ENCODE data around the gene NBAS. TPM values are rescaled to one million over a fixed set of nuclear protein-coding genes. Genes with fewer than 3 reads are reported as not detected.

The NBAS gene
- total RNA-seq, 1 donor from 2014 or later, result 126 TPM

DNA sequence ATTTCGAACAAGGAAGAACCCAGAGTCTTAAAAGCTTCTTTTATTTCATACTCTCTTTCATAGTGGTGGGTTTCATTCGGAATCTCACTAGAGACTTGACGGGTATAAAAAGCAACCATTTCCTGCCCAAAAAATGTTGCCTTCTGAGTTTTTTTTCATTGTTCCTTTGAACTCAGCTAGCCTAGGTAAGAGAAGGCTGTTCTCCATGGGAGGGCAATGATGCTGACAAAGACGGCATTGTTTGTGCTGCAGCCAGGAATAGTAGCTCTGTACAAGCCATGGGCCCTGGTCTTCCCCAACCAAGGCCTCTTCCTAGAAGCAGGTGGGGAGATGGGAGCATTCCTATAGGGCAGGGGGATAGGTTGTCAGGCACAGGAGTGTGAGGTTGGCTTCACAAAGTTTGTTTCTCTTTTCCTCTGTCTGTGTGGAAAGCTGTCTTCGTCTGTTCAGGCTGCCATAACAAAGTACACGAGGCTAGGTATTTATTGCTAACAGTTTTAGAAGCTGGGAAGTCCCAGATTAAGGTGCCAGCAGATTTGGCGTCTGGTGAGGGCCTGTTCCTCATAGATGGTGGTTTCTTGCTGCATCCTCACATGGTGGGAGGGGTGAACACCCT lies 405.1 kb downstream of the NBAS start:
- H3K27me3 ChIP-seq (ENCODE audit: control insufficient read depth in 3 of 3, insufficient read depth in 3 of 3, low read length in 3 of 3), result no peaks in the 10 kb centered on the region
- H3K4me3 ChIP-seq (ENCODE audit: low read length in 3 of 3), result no peak overlapping the region
- no peak overlapping the region for H3K27ac ChIP-seq (ENCODE audit: low read depth, low read length)
- no peak overlapping the region for H3K9ac ChIP-seq (ENCODE audit: low read depth in 1 of 3, low read length in 3 of 3)
- no peaks in the 10 kb centered on the region for H3K9me3 ChIP-seq (ENCODE audit: control insufficient read depth in 3 of 3, low read length in 3 of 3)
- no peaks in the 10 kb centered on the region for H3K36me3 ChIP-seq (ENCODE audit: control insufficient read depth in 3 of 3, insufficient read depth in 3 of 3, low read length in 3 of 3)
- no peaks in the 10 kb centered on the region for H3K4me1 ChIP-seq (ENCODE audit: control insufficient read depth in 3 of 3, insufficient read depth in 3 of 3, low read length in 3 of 3)

DNA sequence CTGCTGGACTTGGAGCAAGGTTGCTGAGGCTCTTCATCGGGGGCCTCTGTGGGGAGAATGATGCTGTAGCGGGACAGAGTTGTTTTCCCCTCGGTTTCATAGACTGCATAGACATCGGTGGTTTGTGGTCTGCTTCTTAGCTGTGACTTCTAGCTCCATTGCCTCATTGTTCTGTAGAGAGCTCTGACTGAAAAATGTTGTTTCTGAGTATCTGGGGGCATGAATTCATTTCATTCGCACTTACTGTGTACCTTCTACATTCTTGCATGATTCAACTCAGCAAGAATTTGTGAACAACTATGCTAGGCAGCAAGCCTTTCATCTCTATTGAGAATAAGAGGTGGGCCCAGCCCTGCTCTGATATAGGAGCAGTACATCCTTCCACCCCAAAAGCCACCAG lies 406.8 kb downstream of the NBAS start:
- Histone ChIP-seq H3K27ac (ENCODE audit: low read depth, low read length) (no peak overlapping the region), H3K4me1 (ENCODE audit: control insufficient read depth in 3 of 3, insufficient read depth in 3 of 3, low read length in 3 of 3) (no peaks in the 10 kb centered on the region), H3K9me3 (ENCODE audit: control insufficient read depth in 3 of 3, low read length in 3 of 3) (no peaks in the 10 kb centered on the region), H3K9ac (ENCODE audit: low read depth in 1 of 3, low read length in 3 of 3) (no peak overlapping the region), H3K36me3 (ENCODE audit: control insufficient read depth in 3 of 3, insufficient read depth in 3 of 3, low read length in 3 of 3) (no peaks in the 10 kb centered on the region), H3K27me3 (ENCODE audit: control insufficient read depth in 3 of 3, insufficient read depth in 3 of 3, low read length in 3 of 3) (no peaks in the 10 kb centered on the region), H3K4me3 (ENCODE audit: low read length in 3 of 3) (no peak overlapping the region)

DNA sequence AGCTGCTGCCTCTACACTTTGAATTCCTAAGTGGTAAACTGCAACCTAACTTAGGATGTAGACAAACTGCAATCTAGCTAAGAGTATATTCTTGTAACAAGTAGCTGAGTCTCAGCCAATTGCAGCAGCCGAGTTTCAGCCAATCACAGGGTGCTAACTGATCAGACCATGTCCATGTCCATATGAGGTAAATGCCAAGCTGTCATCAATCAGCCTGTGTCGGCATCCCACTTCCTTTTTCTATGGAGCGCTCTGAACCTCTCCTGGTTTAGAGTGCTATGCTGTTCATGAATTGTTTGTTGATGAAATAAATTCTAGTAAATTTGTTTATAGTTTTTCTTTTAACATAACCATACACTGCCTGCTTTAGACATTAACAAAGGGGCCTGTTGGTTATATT lies 408.8 kb downstream of the NBAS start:
- H3K9ac ChIP-seq (ENCODE audit: low read depth in 1 of 3, low read length in 3 of 3), result no peak overlapping the region
- no peaks in the 10 kb centered on the region for H3K27me3 ChIP-seq (ENCODE audit: control insufficient read depth in 3 of 3, insufficient read depth in 3 of 3, low read length in 3 of 3)
- H3K4me1 ChIP-seq (ENCODE audit: control insufficient read depth in 3 of 3, insufficient read depth in 3 of 3, low read length in 3 of 3), result no peaks in the 10 kb centered on the region
- H3K27ac ChIP-seq (ENCODE audit: low read depth, low read length), result no peak overlapping the region
- no peaks in the 10 kb centered on the region for H3K9me3 ChIP-seq (ENCODE audit: control insufficient read depth in 3 of 3, low read length in 3 of 3)
- H3K4me3 ChIP-seq (ENCODE audit: low read length in 3 of 3), result no peak overlapping the region
- no peaks in the 10 kb centered on the region for H3K36me3 ChIP-seq (ENCODE audit: control insufficient read depth in 3 of 3, insufficient read depth in 3 of 3, low read length in 3 of 3)

DNA sequence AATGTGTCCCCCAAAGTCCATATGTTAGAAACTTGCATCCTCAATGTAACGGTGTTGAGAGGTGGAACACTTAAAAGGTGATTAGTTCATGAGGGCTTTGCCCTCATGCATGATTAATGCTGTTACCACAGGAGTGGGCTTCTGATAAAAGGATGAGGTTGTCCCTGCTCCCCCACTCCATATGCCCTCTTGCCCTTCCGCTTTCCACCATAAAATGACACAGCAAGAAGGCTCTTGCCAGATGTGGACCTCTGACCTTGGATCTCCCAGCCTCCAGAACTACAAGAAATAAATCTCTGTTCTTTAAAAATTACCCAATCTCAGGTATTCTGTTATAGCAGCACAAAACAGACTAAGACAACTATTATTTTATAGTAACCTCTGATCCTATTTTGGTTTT lies 412.1 kb downstream of the NBAS start:
- H3K27me3 ChIP-seq (ENCODE audit: control insufficient read depth in 3 of 3, insufficient read depth in 3 of 3, low read length in 3 of 3), result no peaks in the 10 kb centered on the region
- no peak overlapping the region for H3K4me3 ChIP-seq (ENCODE audit: low read length in 3 of 3)
- no peak overlapping the region for H3K27ac ChIP-seq (ENCODE audit: low read depth, low read length)
- H3K9ac ChIP-seq (ENCODE audit: low read depth in 1 of 3, low read length in 3 of 3), result no peak overlapping the region
- no peaks in the 10 kb centered on the region for H3K9me3 ChIP-seq (ENCODE audit: control insufficient read depth in 3 of 3, low read length in 3 of 3)
- H3K4me1 ChIP-seq (ENCODE audit: control insufficient read depth in 3 of 3, insufficient read depth in 3 of 3, low read length in 3 of 3), result no peaks in the 10 kb centered on the region
- H3K36me3 ChIP-seq (ENCODE audit: control insufficient read depth in 3 of 3, insufficient read depth in 3 of 3, low read length in 3 of 3), result no peaks in the 10 kb centered on the region

DNA sequence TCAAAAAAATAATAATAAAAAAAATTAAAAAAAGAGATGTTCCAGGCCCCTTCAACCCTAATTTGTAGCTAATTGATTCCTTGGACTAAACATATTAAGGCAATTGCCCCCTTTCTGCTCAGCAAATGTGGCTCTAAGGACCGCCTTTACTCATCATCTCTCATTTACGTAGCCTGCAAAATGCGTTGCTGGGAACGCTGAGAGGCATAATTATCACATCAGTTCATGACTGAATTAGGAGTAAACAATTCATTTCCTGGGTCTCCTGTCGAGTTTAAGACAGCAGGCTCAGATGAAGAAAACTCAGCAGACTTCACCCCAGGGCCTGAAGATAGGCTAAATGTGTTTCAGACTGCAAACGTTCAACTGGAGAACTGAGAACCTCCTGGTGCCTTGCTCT lies 413.5 kb downstream of the NBAS start:
- Histone ChIP-seq H3K9me3 (ENCODE audit: control insufficient read depth in 3 of 3, low read length in 3 of 3) (no peaks in the 10 kb centered on the region), H3K4me3 (ENCODE audit: low read length in 3 of 3) (no peak overlapping the region), H3K27me3 (ENCODE audit: control insufficient read depth in 3 of 3, insufficient read depth in 3 of 3, low read length in 3 of 3) (no peaks in the 10 kb centered on the region), H3K9ac (ENCODE audit: low read depth in 1 of 3, low read length in 3 of 3) (no peak overlapping the region), H3K36me3 (ENCODE audit: control insufficient read depth in 3 of 3, insufficient read depth in 3 of 3, low read length in 3 of 3) (no peaks in the 10 kb centered on the region), H3K27ac (ENCODE audit: low read depth, low read length) (no peak overlapping the region), H3K4me1 (ENCODE audit: control insufficient read depth in 3 of 3, insufficient read depth in 3 of 3, low read length in 3 of 3) (no peaks in the 10 kb centered on the region)

DNA sequence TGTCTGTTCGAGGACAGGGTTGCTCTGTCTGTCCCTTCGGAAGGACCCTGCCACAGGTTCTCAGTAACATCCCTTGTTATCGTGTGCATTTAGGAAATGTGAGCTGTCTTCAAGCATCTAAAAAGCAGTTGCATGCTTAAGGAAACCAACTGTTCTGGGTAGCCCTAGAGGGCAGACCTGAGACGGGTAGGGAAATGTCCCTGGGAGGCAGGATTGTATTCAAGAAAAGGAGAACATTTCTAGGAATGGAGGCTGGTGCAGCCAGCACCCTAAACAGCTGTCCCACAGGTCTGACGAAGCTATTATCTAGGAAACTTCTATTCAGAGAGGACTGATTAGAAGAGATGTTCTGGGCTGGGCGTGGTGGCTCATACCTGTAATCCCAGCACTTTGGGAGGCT lies 414.2 kb downstream of the NBAS start:
- Histone ChIP-seq H3K4me3 (ENCODE audit: low read length in 3 of 3) (no peak overlapping the region), H3K27me3 (ENCODE audit: control insufficient read depth in 3 of 3, insufficient read depth in 3 of 3, low read length in 3 of 3) (no peaks in the 10 kb centered on the region), H3K36me3 (ENCODE audit: control insufficient read depth in 3 of 3, insufficient read depth in 3 of 3, low read length in 3 of 3) (no peaks in the 10 kb centered on the region), H3K9ac (ENCODE audit: low read depth in 1 of 3, low read length in 3 of 3) (no peak overlapping the region), H3K4me1 (ENCODE audit: control insufficient read depth in 3 of 3, insufficient read depth in 3 of 3, low read length in 3 of 3) (no peaks in the 10 kb centered on the region), H3K27ac (ENCODE audit: low read depth, low read length) (no peak overlapping the region), H3K9me3 (ENCODE audit: control insufficient read depth in 3 of 3, low read length in 3 of 3) (no peaks in the 10 kb centered on the region)

DNA sequence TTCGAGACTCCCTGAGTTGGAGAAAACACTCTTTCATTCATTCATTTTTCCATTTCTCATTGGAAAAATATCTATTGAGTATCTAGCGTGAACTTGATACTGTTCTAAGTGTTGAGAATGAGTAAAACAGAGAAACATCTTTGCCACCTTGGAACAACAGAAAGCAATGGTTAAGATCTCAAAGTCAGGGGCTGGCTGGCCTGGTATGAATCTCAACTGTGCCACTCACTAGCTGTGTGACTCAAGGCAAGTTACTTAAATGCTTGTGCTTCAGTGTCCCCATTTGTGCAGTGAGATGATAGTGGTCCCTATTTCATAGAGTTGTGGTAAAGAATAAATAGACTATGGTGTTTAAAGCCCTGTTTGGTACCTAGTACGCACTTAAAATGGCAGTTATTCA lies 415.2 kb downstream of the NBAS start:
- H3K36me3 ChIP-seq (ENCODE audit: control insufficient read depth in 3 of 3, insufficient read depth in 3 of 3, low read length in 3 of 3), result no peaks in the 10 kb centered on the region
- H3K4me3 ChIP-seq (ENCODE audit: low read length in 3 of 3), result no peak overlapping the region
- H3K4me1 ChIP-seq (ENCODE audit: control insufficient read depth in 3 of 3, insufficient read depth in 3 of 3, low read length in 3 of 3), result no peaks in the 10 kb centered on the region
- no peaks in the 10 kb centered on the region for H3K27me3 ChIP-seq (ENCODE audit: control insufficient read depth in 3 of 3, insufficient read depth in 3 of 3, low read length in 3 of 3)
- H3K9me3 ChIP-seq (ENCODE audit: control insufficient read depth in 3 of 3, low read length in 3 of 3), result no peaks in the 10 kb centered on the region
- H3K9ac ChIP-seq (ENCODE audit: low read depth in 1 of 3, low read length in 3 of 3), result no peak overlapping the region
- H3K27ac ChIP-seq (ENCODE audit: low read depth, low read length), result no peak overlapping the region

DNA sequence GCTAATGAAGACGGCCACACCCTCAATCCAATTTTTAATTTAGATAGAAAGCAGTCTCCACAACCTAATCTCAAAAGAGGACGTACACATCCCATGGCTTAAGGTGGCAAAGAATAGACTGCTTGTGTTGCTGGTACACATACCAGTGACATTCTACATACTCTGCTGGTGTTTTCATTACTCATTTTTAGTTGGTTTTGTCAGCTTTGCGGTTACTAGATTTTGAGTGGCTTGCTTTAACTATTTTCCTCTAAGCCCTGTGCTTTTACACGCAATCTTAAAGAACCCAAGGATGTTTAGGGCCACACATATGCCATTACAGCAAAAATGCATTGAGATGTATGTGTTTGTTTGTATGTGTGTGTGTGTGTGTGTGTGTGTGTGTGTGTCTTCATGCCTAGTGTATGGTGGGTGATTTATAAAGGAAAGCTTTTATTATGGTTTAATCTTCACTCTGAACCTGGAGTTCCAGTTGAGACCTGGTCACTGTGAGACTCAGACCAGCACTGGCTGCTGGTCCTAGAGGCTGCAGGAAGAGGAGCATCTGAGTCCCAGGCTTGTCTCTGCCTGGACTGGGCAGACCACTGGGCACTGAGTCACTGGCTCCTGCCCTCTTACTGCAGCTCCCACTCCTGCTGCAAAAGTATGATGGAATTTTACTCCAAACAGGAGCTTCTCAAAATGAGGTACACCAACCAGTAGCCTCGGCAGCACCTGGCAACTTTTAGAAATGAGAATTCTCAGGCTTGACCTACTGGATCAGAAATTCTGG lies 415.9 kb downstream of the NBAS start:
- no peaks in the 10 kb centered on the region for H3K4me1 ChIP-seq (ENCODE audit: control insufficient read depth in 3 of 3, insufficient read depth in 3 of 3, low read length in 3 of 3)
- no peak overlapping the region for H3K4me3 ChIP-seq (ENCODE audit: low read length in 3 of 3)
- no peaks in the 10 kb centered on the region for H3K9me3 ChIP-seq (ENCODE audit: control insufficient read depth in 3 of 3, low read length in 3 of 3)
- H3K27me3 ChIP-seq (ENCODE audit: control insufficient read depth in 3 of 3, insufficient read depth in 3 of 3, low read length in 3 of 3), result no peaks in the 10 kb centered on the region
- H3K27ac ChIP-seq (ENCODE audit: low read depth, low read length), result no peak overlapping the region
- no peak overlapping the region for H3K9ac ChIP-seq (ENCODE audit: low read depth in 1 of 3, low read length in 3 of 3)
- no peaks in the 10 kb centered on the region for H3K36me3 ChIP-seq (ENCODE audit: control insufficient read depth in 3 of 3, insufficient read depth in 3 of 3, low read length in 3 of 3)

DNA sequence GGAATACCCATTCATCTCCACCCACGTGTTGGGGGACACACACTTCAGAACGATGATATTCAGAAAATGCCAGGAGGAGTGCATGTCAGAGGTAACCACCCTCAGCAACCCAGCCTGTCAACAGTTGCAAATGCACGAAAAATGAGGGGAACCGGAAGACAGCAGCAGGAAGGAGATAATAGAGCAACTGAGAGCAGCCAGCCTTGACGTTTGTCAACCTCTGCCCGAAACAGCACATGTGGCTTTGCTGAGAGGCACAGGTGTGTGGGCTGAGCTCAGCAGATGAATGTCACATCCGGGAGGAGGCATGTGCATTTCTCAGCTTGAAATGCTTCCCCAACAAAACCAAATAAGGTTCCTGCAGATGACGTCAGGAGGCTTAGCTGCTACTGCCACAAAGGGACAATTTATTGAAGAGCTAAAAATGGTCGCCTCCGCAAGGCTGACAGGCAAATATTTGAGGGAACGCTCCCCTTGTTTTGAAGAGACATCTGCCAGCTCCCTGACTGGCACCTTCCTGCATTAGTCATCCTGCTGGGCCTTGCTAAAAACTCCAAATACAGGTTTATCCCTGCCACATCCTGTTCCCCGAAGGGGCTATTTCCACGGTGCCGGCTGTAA lies 419.0 kb downstream of the NBAS start:
- Histone ChIP-seq H3K4me3 (ENCODE audit: low read length in 3 of 3) (no peak overlapping the region), H3K27me3 (ENCODE audit: control insufficient read depth in 3 of 3, insufficient read depth in 3 of 3, low read length in 3 of 3) (no peaks in the 10 kb centered on the region), H3K27ac (ENCODE audit: low read depth, low read length) (no peak overlapping the region), H3K36me3 (ENCODE audit: control insufficient read depth in 3 of 3, insufficient read depth in 3 of 3, low read length in 3 of 3) (no peaks in the 10 kb centered on the region), H3K4me1 (ENCODE audit: control insufficient read depth in 3 of 3, insufficient read depth in 3 of 3, low read length in 3 of 3) (no peaks in the 10 kb centered on the region), H3K9ac (ENCODE audit: low read depth in 1 of 3, low read length in 3 of 3) (no peak overlapping the region), H3K9me3 (ENCODE audit: control insufficient read depth in 3 of 3, low read length in 3 of 3) (peaks cover 0 to 4% (median 0%) of the 10 kb centered on the region in 3 donors)

DNA sequence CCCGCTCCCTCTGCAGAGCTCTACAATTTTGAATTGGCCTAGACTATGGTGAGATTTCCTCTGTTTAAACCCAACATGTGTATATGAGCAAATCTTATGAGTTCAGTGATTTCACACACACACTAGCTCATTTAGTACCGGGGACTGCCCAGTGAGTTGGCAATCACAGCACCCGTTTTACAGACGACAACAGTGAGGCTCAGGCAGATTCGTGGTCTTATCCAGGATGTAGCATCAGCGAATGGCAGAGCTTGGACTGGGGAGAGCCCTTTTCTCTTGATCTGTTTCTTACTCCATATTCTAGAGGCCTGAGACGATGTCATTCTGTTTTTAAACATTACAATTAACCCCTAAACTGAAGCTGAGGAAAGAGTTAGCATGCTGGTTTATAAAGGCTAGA lies 419.9 kb downstream of the NBAS start:
- Histone ChIP-seq H3K27me3 (ENCODE audit: control insufficient read depth in 3 of 3, insufficient read depth in 3 of 3, low read length in 3 of 3) (no peaks in the 10 kb centered on the region), H3K9ac (ENCODE audit: low read depth in 1 of 3, low read length in 3 of 3) (no peak overlapping the region), H3K4me3 (ENCODE audit: low read length in 3 of 3) (no peak overlapping the region), H3K9me3 (ENCODE audit: control insufficient read depth in 3 of 3, low read length in 3 of 3) (peaks cover 0 to 4% (median 0%) of the 10 kb centered on the region in 3 donors), H3K4me1 (ENCODE audit: control insufficient read depth in 3 of 3, insufficient read depth in 3 of 3, low read length in 3 of 3) (no peaks in the 10 kb centered on the region), H3K36me3 (ENCODE audit: control insufficient read depth in 3 of 3, insufficient read depth in 3 of 3, low read length in 3 of 3) (no peaks in the 10 kb centered on the region), H3K27ac (ENCODE audit: low read depth, low read length) (no peak overlapping the region)

Measured in skeletal muscle tissue (tissue), 4 donors.